Endodermal cell (in vitro differentiated cells): ENCODE results near the gene MAST1. TPM values are rescaled to one million over a fixed set of nuclear protein-coding genes. Genes with fewer than 3 reads are reported as not detected.
"Not testable (repeated sequence)": the region's sequence is repeated elsewhere in the genome, so short reads cannot be mapped to it uniquely, and the experiment has no call there.

ENCODE experiments used
- DNase-seq: peaks from one replicate; pipeline ENCODE4 v3.0.0-alpha.2; 2017
- H3K27ac ChIP-seq: 2 replicates; pipeline ENCODE4 v1.5.1; 2013; ENCODE audit warnings: mild to moderate bottlenecking, low read depth, low read length, moderate library complexity
- H3K27me3 ChIP-seq: 2 replicates; pipeline ENCODE4 v1.6.1; 2013; ENCODE audit warnings: mild to moderate bottlenecking, low read length, moderate library complexity; ENCODE audit not compliant: insufficient read depth, control insufficient read depth, poor library complexity, severe bottlenecking
- H3K36me3 ChIP-seq: 2 replicates; pipeline ENCODE4 v1.7.0; 2013; ENCODE audit warnings: mild to moderate bottlenecking, low read length, moderate library complexity; ENCODE audit not compliant: control insufficient read depth, insufficient read depth
- H3K4me1 ChIP-seq: one replicate; pipeline ENCODE4 v1.7.0; 2013; ENCODE audit warnings: low read length; ENCODE audit not compliant: control insufficient read depth, insufficient read depth
- H3K4me3 ChIP-seq: 2 replicates; pipeline ENCODE4 v1.5.1; 2013; ENCODE audit warnings: mild to moderate bottlenecking, low read length, moderate library complexity
- H3K9ac ChIP-seq: 2 replicates; pipeline ENCODE4 v1.6.1; 2013; ENCODE audit warnings: mild to moderate bottlenecking, low read length, moderate library complexity; ENCODE audit not compliant: poor library complexity, severe bottlenecking; ENCODE audit errors: extremely low read depth
- H3K9me3 ChIP-seq: 2 replicates; pipeline ENCODE4 v1.6.1; 2013; ENCODE audit warnings: mild to moderate bottlenecking, low read length, moderate library complexity; ENCODE audit not compliant: control insufficient read depth
- H3K27ac Mint-ChIP-seq: 2 replicates; pipeline ENCODE4 v1.8.0; 2020; ENCODE audit warnings: mixed read lengths
- H3K27me3 Mint-ChIP-seq: 2 replicates; pipeline ENCODE4 v1.8.0; 2021; ENCODE audit warnings: mild to moderate bottlenecking, mixed read lengths; ENCODE audit not compliant: insufficient read depth
- H3K36me3 Mint-ChIP-seq: 2 replicates; pipeline ENCODE4 v1.8.0; 2020; ENCODE audit warnings: low read depth, mixed read lengths
- H3K4me1 Mint-ChIP-seq: 2 replicates; pipeline ENCODE4 v1.8.0; 2020; ENCODE audit warnings: mixed read lengths
- H3K4me3 Mint-ChIP-seq: 2 replicates; pipeline ENCODE4 v1.8.0; 2020; ENCODE audit warnings: mild to moderate bottlenecking, moderate library complexity, mixed read lengths
- H3K9me3 Mint-ChIP-seq: 2 replicates; pipeline ENCODE4 v1.8.0; 2020; ENCODE audit warnings: mild to moderate bottlenecking, mixed read lengths
- WGBS, 2 experiments: methylation state at CpG; one replicate each; pipeline versions ENCODE4 v1.1.5 to v1.1.7; 2013; ENCODE audit warnings: missing lambda C conversion rate in 2 of 2, mixed read lengths in 1 of 2; ENCODE audit not compliant: insufficient coverage in 1 of 2, insufficient read length in 1 of 2; 5-methylcytosine and 5-hydroxymethylcytosine counted together
- total RNA-seq, 2 donors: library from RNA; stranded (reverse); fragmentation: NEBNext Ultra II Directional in 1 of 2; extraction: Animal tissue kit (Norgen Biotek cat#: 25700) in 1 of 2; gene quantifications; 2 replicates in 1 of 2; 3 replicates in 1 of 2; pipeline ENCODE4 v1.2.1, GENCODE V29; 2021
- TF ChIP-seq, protein P1 (sequence below): fragments of 200-600 bp; sonication (generic); conservative IDR thresholded peaks from 2 replicates; pipeline ENCODE4 v1.5.0; 2021; ENCODE audit warnings: antibody characterized with exemption, mild to moderate bottlenecking

Gene MAST1
- total RNA-seq, 2 donors from 2014 or later, result 6.9 to 18.5 TPM

DNA sequence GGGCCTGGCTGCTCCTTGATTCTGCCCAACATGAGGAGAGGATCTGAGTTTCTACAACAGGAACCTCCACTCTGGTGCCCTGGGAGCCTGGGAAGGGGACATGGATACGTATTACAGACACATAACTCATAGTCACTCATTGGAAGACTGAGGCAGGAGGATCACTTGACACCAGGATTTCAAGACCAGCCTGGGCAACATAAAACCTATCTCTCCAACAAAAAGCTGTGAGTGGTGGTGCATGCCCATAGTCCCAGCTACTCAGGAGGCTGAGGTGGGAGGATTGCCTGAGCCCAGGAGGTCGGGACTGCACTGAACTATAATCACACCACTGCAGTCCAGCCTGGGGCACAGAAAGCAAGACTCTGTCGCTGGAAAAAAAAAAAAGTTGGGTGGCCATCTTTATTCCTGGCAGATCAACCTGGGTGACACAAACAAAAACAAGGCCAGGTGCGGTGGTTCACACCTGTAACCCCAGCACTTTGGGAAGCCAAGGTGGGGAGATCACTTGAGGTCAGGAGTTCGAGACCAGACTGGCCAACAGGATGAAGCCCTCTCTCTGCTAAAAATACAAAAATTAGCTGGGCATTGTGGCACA is 49.8 kb downstream of the MAST1 start:
- H3K4me1 ChIP-seq, result no peaks in the 10 kb centered on the region
- Mint-ChIP-seq H3K4me1 (peaks cover 14% of the 10 kb centered on the region), H3K27ac (no peak overlapping the region), H3K9me3 (peaks cover 21% of the 10 kb centered on the region), H3K27me3 (peaks cover 29% of the 10 kb centered on the region), H3K4me3 (no peak overlapping the region), H3K36me3 (peaks cover under 1% of the 10 kb centered on the region)
- H3K9ac ChIP-seq, result no peak overlapping the region
- peaks cover 1% of the 10 kb centered on the region for H3K36me3 ChIP-seq
- TF ChIP-seq, protein P1, sequence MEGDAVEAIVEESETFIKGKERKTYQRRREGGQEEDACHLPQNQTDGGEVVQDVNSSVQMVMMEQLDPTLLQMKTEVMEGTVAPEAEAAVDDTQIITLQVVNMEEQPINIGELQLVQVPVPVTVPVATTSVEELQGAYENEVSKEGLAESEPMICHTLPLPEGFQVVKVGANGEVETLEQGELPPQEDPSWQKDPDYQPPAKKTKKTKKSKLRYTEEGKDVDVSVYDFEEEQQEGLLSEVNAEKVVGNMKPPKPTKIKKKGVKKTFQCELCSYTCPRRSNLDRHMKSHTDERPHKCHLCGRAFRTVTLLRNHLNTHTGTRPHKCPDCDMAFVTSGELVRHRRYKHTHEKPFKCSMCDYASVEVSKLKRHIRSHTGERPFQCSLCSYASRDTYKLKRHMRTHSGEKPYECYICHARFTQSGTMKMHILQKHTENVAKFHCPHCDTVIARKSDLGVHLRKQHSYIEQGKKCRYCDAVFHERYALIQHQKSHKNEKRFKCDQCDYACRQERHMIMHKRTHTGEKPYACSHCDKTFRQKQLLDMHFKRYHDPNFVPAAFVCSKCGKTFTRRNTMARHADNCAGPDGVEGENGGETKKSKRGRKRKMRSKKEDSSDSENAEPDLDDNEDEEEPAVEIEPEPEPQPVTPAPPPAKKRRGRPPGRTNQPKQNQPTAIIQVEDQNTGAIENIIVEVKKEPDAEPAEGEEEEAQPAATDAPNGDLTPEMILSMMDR, result no peak
- DNase-seq, result no peak
- no peak overlapping the region for H3K4me3 ChIP-seq
- peaks cover 37% of the 10 kb centered on the region for H3K27me3 ChIP-seq
- peaks cover 18% of the 10 kb centered on the region for H3K9me3 ChIP-seq
- WGBS, 2 experiments, result 71 to 77% methylated on average over 5 of the region's 5 CpGs
- H3K27ac ChIP-seq, result no peak overlapping the region

DNA sequence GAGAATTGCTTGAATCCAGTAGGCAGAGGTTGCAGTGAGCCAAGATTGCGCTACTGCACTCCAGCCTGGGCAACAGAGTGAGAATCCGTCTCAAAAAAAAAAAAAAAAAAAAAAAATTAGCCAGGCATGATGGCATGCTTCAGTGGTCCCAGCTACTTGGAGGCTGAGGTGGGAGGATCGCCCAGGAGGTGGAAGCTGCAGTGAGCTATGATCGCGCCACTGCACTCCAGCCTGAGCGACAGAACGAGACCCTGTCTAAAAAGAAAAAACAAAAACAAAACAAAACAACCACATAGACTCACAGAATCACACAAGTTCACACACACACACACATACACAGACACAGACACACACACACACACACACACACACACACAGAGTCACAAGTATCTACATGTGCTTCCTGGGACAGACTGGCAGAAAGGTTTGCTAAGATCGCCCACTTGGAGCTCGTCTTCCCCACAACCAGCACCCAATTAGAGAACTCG is 52.0 kb downstream of the MAST1 start:
- not testable (repeated sequence) for H3K4me1 ChIP-seq, DNase-seq, H3K9me3 Mint-ChIP-seq, H3K9me3 ChIP-seq
- H3K36me3 Mint-ChIP-seq, result peaks cover 18% of the 10 kb centered on the region
- peaks cover 13% of the 10 kb centered on the region for H3K27me3 Mint-ChIP-seq
- H3K4me3 Mint-ChIP-seq, result peak overlapping the region; percentile 97
- 57 to 63% methylated on average over 5 to 10 of the region's 10 CpGs for WGBS, 2 experiments
- Histone ChIP-seq H3K4me3 (peak overlapping the region; percentile 91), H3K9ac (peak overlapping the region; percentile 35), H3K36me3 (peaks cover 21% of the 10 kb centered on the region), H3K27me3 (peaks cover 22% of the 10 kb centered on the region), H3K27ac (peak overlapping the region; percentile 86)
- peak overlapping the region; percentile 99 for H3K27ac Mint-ChIP-seq
- H3K4me1 Mint-ChIP-seq, result peaks cover 14% of the 10 kb centered on the region

DNA sequence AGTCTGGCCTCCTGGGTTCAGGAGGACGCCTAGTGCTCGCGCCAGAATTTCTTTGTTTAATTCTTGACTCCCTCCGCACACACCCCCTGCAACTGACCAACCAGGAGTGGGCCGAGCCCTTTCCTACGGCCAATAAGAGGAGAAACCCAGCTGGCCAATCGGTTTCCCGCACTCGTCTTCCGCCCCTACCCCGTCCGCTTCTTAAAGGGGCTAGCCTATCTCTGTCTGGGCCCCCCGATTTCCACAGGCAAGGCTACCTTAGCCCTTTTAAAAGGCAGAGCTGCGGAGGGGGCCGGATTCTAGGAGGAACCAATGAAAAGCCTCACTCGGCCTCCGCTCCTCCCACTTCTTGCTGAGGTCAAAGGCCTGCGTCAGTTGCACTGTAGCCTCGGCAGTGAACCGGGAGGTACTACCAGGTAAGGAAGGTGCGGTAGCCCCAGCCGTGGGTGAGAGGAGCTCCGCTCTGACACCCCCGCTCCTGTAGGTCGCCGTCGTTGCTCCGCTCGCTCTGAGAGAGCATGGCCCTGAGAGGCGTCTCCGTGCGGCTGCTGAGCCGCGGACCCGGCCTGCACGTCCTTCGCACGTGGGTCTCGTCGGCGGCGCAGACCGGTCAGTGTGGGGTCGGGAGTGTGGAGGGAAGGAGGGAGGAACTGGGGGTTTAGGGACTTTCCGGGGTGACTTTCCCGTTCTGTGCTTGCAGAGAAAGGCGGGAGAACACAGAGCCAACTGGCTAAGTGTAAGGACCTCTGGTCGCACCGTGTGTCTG is 52.7 kb downstream of the MAST1 start, which contains the start of gene GCDH:
Gene GCDH, plus strand, starts transcription at position 374 of the 766 bp plus-strand sequence. Its CDS starts 145 bp downstream, at position 519.
- Mint-ChIP-seq H3K4me3 (peak within 1 kb of the TSS; percentile 97), H3K36me3 (peaks cover 18% of the 10 kb centered on the region), H3K4me1 (peaks cover 14% of the 10 kb centered on the region), H3K9me3 (no peaks in the 10 kb centered on the region), H3K27ac (peak within 1 kb of the TSS; percentile 99), H3K27me3 (peaks cover 13% of the 10 kb centered on the region)
- TF ChIP-seq, protein P1, result no peak
- DNase-seq, result peak; percentile 99
- Histone ChIP-seq H3K36me3 (peaks cover 21% of the 10 kb centered on the region), H3K27ac (peak within 1 kb of the TSS; percentile 86), H3K9me3 (no peaks in the 10 kb centered on the region), H3K9ac (peak within 1 kb of the TSS; percentile 57), H3K27me3 (peaks cover 20% of the 10 kb centered on the region), H3K4me3 (peak within 1 kb of the TSS; percentile 91), H3K4me1 (no peaks in the 10 kb centered on the region)
- WGBS, 2 experiments, result 0% methylated on average over 22 to 49 of the region's 49 CpGs
